MM.1S (cell line): ENCODE results near the gene FER.

Experiments
- DNase-seq: peaks from one replicate; pipeline ENCODE4 v3.0.0-alpha.2; 2015
- H2AFZ ChIP-seq: fragments of 300-600 bp; sonication (generic); 2 replicates; pipeline ENCODE4 v1.6.0; 2016; ENCODE audit warnings: antibody characterized with exemption, low read length
- H3F3A ChIP-seq: fragments of 300-600 bp; sonication (generic); 2 replicates; pipeline ENCODE4 v1.6.1; 2016; ENCODE audit warnings: mild to moderate bottlenecking, antibody characterized with exemption, low read length, moderate library complexity, mixed read lengths; ENCODE audit not compliant: insufficient read depth
- H3K27ac ChIP-seq: fragments of 300-600 bp; sonication (generic); 2 replicates; pipeline ENCODE4 v1.5.1; 2016; ENCODE audit warnings: mild to moderate bottlenecking, low read length
- H3K27me3 ChIP-seq: fragments of 300-600 bp; sonication (generic); replicated peaks from 2 replicates; pipeline ENCODE4 v1.6.0; 2016; ENCODE audit warnings: low read length; ENCODE audit not compliant: insufficient read depth
- H3K36me3 ChIP-seq: fragments of 300-600 bp; sonication (generic); replicated peaks from 2 replicates; pipeline ENCODE4 v1.6.1; 2016; ENCODE audit warnings: mild to moderate bottlenecking, low read length, mixed read lengths; ENCODE audit not compliant: insufficient read depth
- H3K4me1 ChIP-seq: fragments of 300-600 bp; sonication (generic); 2 replicates; pipeline ENCODE4 v1.6.1; 2016; ENCODE audit warnings: low read length, mixed read lengths
- H3K4me2 ChIP-seq: fragments of 300-600 bp; sonication (generic); 2 replicates; pipeline ENCODE4 v1.6.0; 2016; ENCODE audit warnings: low read depth, low read length
- H3K4me3 ChIP-seq: fragments of 300-600 bp; sonication (generic); 2 replicates; pipeline ENCODE4 v1.5.1; 2016; ENCODE audit warnings: low read length, mixed read lengths
- H3K79me2 ChIP-seq: fragments of 300-600 bp; sonication (generic); 2 replicates; pipeline ENCODE4 v1.6.1; 2016; ENCODE audit warnings: mixed run types, low read length, mixed read lengths
- H3K9ac ChIP-seq: fragments of 300-600 bp; sonication (generic); 2 replicates; pipeline ENCODE4 v1.6.1; 2016; ENCODE audit warnings: low read length, mixed read lengths
- H3K9me2 ChIP-seq: fragments of 300-600 bp; sonication (generic); replicated peaks from 2 replicates; pipeline ENCODE4 v1.6.1; 2016; ENCODE audit warnings: mild to moderate bottlenecking, low read length, mixed read lengths; ENCODE audit not compliant: insufficient read depth
- H3K9me3 ChIP-seq: fragments of 300-600 bp; sonication (generic); replicated peaks from 2 replicates; pipeline ENCODE4 v1.6.1; 2016; ENCODE audit warnings: mild to moderate bottlenecking, low read length, mixed read lengths; ENCODE audit not compliant: insufficient read depth
- H4K20me1 ChIP-seq: fragments of 300-600 bp; sonication (generic); 2 replicates; pipeline ENCODE4 v1.6.1; 2016; ENCODE audit warnings: mild to moderate bottlenecking, low read length, moderate library complexity, mixed read lengths; ENCODE audit not compliant: insufficient read depth
- CTCF ChIP-seq: fragments of 300-600 bp; sonication (generic); IDR thresholded peaks from 2 replicates; pipeline ENCODE4 v1.5.1; 2016; ENCODE audit warnings: antibody characterized with exemption, low read length, mixed read lengths
- EZH2 ChIP-seq: fragments of 300-600 bp; sonication (generic); optimal IDR thresholded peaks from 2 replicates; pipeline ENCODE3; 2017; ENCODE audit warnings: low read depth, mild to moderate bottlenecking, antibody characterized with exemption, low read length, mixed read lengths
- EZH2phosphoT487 ChIP-seq: fragments of 300-600 bp; sonication (generic); IDR thresholded peaks from 2 replicates; pipeline ENCODE4 v1.6.1; 2018; ENCODE audit warnings: antibody characterized with exemption, low read length

Gene FER

GRCh38 chr5:109034306-109034705 lies 286.6 kb downstream of the FER start:
- no peaks in the 10 kb centered on the region for H3K27me3 ChIP-seq
- no peak overlapping the region for H3K9ac ChIP-seq
- no peak for DNase-seq
- TF ChIP-seq EZH2phosphoT487 (no peak), CTCF (no peak), EZH2 (no peak)
- no peaks in the 10 kb centered on the region for H3K9me3 ChIP-seq
- no peak overlapping the region for H2AFZ ChIP-seq
- no peak overlapping the region for H3K4me2 ChIP-seq
- peaks cover 17% of the 10 kb centered on the region for H3K4me1 ChIP-seq
- H3K9me2 ChIP-seq = no peaks in the 10 kb centered on the region
- no peak overlapping the region for H3K27ac ChIP-seq
- no peaks in the 10 kb centered on the region for H3K36me3 ChIP-seq
- peaks cover 13% of the 10 kb centered on the region; the same call in 1 of the 2 replicates for H3F3A ChIP-seq
- no peak overlapping the region for H3K4me3 ChIP-seq
- peaks cover 3% of the 10 kb centered on the region; the same call in 1 of the 2 replicates for H3K79me2 ChIP-seq
- H4K20me1 ChIP-seq = no peaks in the 10 kb centered on the region

DNA sequence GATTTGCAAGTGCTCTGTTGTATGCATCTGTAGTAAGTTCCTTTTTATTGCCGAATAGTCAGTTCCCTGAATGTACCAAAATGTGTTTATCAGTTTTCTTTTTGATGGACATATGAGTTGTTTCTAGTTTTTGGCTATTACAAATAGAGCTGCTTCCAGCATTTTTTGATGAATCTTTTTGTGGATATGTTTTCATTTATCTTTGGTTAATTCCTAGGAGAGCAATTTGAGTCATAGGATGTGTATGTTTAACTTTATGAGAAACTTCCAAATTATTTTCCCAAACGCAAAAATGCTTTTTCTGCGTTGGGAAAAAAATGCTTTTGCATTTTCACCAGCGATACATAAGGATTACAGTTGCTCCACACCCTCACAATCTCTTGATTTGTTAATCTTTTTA lies 287.7 kb downstream of the FER start:
- H3K9ac ChIP-seq = no peak overlapping the region
- no peaks in the 10 kb centered on the region for H3K27me3 ChIP-seq
- H2AFZ ChIP-seq = no peak overlapping the region
- H3K4me3 ChIP-seq = no peak overlapping the region
- TF ChIP-seq EZH2 (no peak), EZH2phosphoT487 (no peak), CTCF (no peak)
- no peak for DNase-seq
- H3K79me2 ChIP-seq = peaks cover 3% of the 10 kb centered on the region; the same call in 1 of the 2 replicates
- 0 out of 2 replicates have a peak, but pooled peaks cover 2% of the 10 kb centered on the region for H3F3A ChIP-seq
- no peak overlapping the region for H3K4me2 ChIP-seq
- peaks cover 7% of the 10 kb centered on the region for H3K4me1 ChIP-seq
- no peaks in the 10 kb centered on the region for H4K20me1 ChIP-seq
- no peaks in the 10 kb centered on the region for H3K9me2 ChIP-seq
- H3K9me3 ChIP-seq = no peaks in the 10 kb centered on the region
- H3K36me3 ChIP-seq = no peaks in the 10 kb centered on the region
- no peak overlapping the region for H3K27ac ChIP-seq

DNA sequence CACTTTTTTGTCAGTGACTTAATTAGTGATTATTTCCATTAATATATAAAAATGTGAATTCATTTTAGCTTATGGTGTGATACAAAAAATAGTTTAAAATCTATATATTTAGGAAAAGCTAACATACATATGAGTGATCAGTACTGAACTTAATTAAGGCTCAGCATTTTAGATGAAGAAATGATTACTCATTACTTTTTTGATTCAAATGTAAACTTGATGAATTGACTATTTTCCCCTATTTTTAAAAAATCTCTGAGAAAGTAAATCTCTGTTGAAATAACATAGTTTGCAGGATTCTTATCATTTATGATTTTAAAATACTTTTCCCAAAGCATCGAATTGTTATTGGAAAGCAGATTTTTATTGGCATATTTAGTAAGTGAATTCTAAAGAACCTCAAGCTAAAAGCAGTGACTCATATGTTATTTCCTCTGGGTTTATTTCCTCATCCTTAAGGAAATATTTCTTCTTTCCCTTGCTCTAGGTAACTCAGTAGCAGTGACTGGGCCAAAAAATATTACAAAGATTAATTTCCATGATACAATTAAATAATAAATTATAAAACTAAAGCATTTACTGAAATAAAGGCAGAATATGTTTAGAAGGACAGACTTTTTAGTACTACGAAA lies 290.6 kb downstream of the FER start:
- no peak for DNase-seq

More for the DNA sequence above, 290.6 kb downstream of the FER start:
- no peaks in the 10 kb centered on the region for H3K27me3 ChIP-seq
- H3F3A ChIP-seq = no peaks in the 10 kb centered on the region
- H3K27ac ChIP-seq = no peak overlapping the region
- TF ChIP-seq EZH2 (no peak), EZH2phosphoT487 (no peak), CTCF (no peak)
- H3K79me2 ChIP-seq = 0 out of 2 replicates have a peak, but pooled peaks cover 3% of the 10 kb centered on the region
- H3K9me3 ChIP-seq = no peaks in the 10 kb centered on the region
- no peaks in the 10 kb centered on the region for H3K36me3 ChIP-seq
- H3K4me2 ChIP-seq = no peak overlapping the region
- no peak overlapping the region for H2AFZ ChIP-seq
- no peaks in the 10 kb centered on the region for H4K20me1 ChIP-seq
- no peak overlapping the region for H3K9ac ChIP-seq
- H3K4me3 ChIP-seq = no peak overlapping the region
- H3K4me1 ChIP-seq = no peaks in the 10 kb centered on the region
- no peaks in the 10 kb centered on the region for H3K9me2 ChIP-seq
